HCT116 (cell line): ENCODE measurements around the gene OTOP2.

Source experiments
- CEBPB ChIP-seq: IDR thresholded peaks from 2 replicates; pipeline ENCODE4 v1.6.1; 2012; ENCODE audit warnings: low read depth
- POLR2A ChIP-seq: IDR thresholded peaks from 2 replicates; pipeline ENCODE4 v1.7.0; 2011; ENCODE audit warnings: borderline replicate concordance; ENCODE audit not compliant: insufficient read depth, insufficient read length; ENCODE audit errors: extremely low read depth
- YY1 ChIP-seq: IDR thresholded peaks from 2 replicates; pipeline ENCODE4 v1.6.1; 2011; ENCODE audit warnings: low read length, low read depth, moderate library complexity, mild to moderate bottlenecking; ENCODE audit not compliant: insufficient replicate concordance; ENCODE audit errors: extremely low read depth
- TF ChIP-seq, protein P1 (sequence below), 3 experiments: fragments of 200-600 bp in 1 of 3; sonication (generic) in 1 of 3; IDR thresholded peaks in 2 of 3; conservative IDR thresholded peaks in 1 of 3; 2 replicates each; pipeline ENCODE4 v1.5.1; 2012 to 2017; ENCODE audit warnings: low read depth in 2 of 3, low read length in 2 of 3, antibody characterized with exemption in 1 of 3, borderline replicate concordance in 1 of 3, control low read depth in 1 of 3, mild to moderate bottlenecking in 1 of 3, mixed read lengths in 1 of 3, mixed run types in 1 of 3, moderate library complexity in 1 of 3; ENCODE audit not compliant: insufficient read depth in 1 of 3
- TF ChIP-seq, protein P2 (sequence below): IDR thresholded peaks from 2 replicates; pipeline ENCODE4 v1.6.1; 2012
- TF ChIP-seq, protein P3 (sequence below): IDR thresholded peaks from 2 replicates; pipeline ENCODE4 v1.6.1; 2012; ENCODE audit warnings: low read depth

DNA sequence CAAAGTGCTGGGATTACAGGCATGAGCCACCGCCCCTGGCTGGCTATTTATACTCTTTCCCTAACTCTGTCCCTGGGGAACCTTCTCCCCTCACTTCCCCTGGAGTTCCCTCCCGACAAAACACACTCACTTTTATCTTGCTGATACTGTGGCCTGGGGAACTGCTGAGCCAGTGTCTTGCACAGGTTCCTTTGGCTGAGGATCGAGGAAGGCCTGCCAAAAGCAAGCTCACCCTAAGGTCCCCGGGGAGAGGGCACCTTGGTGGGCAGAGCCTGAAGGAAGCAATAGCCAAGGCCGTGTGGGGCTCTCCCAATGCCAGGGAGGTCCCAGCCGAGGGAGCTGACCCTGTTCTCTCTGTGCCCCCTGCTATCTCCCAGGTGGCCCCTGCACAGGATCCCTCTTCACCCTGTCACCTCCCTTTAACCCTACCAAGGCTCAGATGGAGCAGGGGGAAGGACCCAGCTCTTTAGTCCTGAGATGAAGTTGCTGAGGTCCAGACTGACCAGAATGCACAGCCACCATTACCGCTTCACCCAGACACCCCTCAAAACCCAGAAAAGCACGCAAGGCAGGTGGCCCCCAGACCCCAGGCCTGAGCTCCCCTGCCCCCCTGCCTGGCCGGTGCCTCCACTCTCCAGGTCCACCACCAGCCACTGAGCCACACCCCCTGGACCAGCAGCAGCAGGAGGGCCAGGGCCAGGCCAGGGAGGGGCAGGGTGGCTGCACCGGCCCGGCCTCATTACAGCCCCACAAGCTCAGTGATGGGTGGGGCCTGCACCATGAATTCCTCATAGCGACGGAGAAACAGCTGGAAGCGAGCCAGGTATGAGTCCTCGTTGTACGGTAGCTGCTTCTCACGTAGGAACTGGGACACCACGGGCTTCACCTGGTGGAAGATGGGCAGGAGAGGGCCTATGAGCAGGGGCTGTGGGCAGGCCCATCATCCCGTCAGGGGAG, 46.2 kb upstream of the OTOP2 start:
- TF ChIP-seq, protein P1, sequence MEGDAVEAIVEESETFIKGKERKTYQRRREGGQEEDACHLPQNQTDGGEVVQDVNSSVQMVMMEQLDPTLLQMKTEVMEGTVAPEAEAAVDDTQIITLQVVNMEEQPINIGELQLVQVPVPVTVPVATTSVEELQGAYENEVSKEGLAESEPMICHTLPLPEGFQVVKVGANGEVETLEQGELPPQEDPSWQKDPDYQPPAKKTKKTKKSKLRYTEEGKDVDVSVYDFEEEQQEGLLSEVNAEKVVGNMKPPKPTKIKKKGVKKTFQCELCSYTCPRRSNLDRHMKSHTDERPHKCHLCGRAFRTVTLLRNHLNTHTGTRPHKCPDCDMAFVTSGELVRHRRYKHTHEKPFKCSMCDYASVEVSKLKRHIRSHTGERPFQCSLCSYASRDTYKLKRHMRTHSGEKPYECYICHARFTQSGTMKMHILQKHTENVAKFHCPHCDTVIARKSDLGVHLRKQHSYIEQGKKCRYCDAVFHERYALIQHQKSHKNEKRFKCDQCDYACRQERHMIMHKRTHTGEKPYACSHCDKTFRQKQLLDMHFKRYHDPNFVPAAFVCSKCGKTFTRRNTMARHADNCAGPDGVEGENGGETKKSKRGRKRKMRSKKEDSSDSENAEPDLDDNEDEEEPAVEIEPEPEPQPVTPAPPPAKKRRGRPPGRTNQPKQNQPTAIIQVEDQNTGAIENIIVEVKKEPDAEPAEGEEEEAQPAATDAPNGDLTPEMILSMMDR (IDR thresholded peaks at IDR 0.05 in 2 of 3, conservative IDR thresholded peaks at IDR 0.05 in 1 of 3; ENCODE audit: borderline replicate concordance in 1 of 3, insufficient read depth in 1 of 3, low read depth in 2 of 3, low read length in 2 of 3): no peak
- TF ChIP-seq, protein P2, sequence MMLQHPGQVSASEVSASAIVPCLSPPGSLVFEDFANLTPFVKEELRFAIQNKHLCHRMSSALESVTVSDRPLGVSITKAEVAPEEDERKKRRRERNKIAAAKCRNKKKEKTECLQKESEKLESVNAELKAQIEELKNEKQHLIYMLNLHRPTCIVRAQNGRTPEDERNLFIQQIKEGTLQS: no peak
- TF ChIP-seq YY1: no peak
- no peak for TF ChIP-seq CEBPB
- no peak for TF ChIP-seq POLR2A
- TF ChIP-seq, protein P3, sequence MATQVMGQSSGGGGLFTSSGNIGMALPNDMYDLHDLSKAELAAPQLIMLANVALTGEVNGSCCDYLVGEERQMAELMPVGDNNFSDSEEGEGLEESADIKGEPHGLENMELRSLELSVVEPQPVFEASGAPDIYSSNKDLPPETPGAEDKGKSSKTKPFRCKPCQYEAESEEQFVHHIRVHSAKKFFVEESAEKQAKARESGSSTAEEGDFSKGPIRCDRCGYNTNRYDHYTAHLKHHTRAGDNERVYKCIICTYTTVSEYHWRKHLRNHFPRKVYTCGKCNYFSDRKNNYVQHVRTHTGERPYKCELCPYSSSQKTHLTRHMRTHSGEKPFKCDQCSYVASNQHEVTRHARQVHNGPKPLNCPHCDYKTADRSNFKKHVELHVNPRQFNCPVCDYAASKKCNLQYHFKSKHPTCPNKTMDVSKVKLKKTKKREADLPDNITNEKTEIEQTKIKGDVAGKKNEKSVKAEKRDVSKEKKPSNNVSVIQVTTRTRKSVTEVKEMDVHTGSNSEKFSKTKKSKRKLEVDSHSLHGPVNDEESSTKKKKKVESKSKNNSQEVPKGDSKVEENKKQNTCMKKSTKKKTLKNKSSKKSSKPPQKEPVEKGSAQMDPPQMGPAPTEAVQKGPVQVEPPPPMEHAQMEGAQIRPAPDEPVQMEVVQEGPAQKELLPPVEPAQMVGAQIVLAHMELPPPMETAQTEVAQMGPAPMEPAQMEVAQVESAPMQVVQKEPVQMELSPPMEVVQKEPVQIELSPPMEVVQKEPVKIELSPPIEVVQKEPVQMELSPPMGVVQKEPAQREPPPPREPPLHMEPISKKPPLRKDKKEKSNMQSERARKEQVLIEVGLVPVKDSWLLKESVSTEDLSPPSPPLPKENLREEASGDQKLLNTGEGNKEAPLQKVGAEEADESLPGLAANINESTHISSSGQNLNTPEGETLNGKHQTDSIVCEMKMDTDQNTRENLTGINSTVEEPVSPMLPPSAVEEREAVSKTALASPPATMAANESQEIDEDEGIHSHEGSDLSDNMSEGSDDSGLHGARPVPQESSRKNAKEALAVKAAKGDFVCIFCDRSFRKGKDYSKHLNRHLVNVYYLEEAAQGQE: no peak
